Measurements from ENCODE around the gene STK31.

GRCh38 chr7:23680414-23681405 is 29.3 kb upstream of the STK31 start:
- TF ChIP-seq, protein P1, sequence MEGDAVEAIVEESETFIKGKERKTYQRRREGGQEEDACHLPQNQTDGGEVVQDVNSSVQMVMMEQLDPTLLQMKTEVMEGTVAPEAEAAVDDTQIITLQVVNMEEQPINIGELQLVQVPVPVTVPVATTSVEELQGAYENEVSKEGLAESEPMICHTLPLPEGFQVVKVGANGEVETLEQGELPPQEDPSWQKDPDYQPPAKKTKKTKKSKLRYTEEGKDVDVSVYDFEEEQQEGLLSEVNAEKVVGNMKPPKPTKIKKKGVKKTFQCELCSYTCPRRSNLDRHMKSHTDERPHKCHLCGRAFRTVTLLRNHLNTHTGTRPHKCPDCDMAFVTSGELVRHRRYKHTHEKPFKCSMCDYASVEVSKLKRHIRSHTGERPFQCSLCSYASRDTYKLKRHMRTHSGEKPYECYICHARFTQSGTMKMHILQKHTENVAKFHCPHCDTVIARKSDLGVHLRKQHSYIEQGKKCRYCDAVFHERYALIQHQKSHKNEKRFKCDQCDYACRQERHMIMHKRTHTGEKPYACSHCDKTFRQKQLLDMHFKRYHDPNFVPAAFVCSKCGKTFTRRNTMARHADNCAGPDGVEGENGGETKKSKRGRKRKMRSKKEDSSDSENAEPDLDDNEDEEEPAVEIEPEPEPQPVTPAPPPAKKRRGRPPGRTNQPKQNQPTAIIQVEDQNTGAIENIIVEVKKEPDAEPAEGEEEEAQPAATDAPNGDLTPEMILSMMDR (IDR thresholded peaks at IDR 0.05) = no peak
- TF ChIP-seq PHF8 (IDR thresholded peaks at IDR 0.05; ENCODE audit: borderline replicate concordance, low read depth) = no peak
- no peak for TF ChIP-seq MAFK (IDR thresholded peaks at IDR 0.05; ENCODE audit: partially characterized antibody)
- TF ChIP-seq REST (IDR thresholded peaks at IDR 0.05) = no peak
- TF ChIP-seq RCOR1 (IDR thresholded peaks at IDR 0.05; ENCODE audit: low read depth, low read length) = no peak
- TF ChIP-seq RFX5 (IDR thresholded peaks at IDR 0.05) = no peak
- TF ChIP-seq EHF (CRISPR knock-in tag; IDR thresholded peaks at IDR 0.05) = no peak
- no peak for TF ChIP-seq CHD2 (IDR thresholded peaks at IDR 0.05; ENCODE audit: low read length, partially characterized antibody)
- TF ChIP-seq POLR2A (IDR thresholded peaks at IDR 0.05; ENCODE audit: low read length) = no peak
- no peak for TF ChIP-seq HDAC2 (IDR thresholded peaks at IDR 0.05)
- TF ChIP-seq, protein P2, sequence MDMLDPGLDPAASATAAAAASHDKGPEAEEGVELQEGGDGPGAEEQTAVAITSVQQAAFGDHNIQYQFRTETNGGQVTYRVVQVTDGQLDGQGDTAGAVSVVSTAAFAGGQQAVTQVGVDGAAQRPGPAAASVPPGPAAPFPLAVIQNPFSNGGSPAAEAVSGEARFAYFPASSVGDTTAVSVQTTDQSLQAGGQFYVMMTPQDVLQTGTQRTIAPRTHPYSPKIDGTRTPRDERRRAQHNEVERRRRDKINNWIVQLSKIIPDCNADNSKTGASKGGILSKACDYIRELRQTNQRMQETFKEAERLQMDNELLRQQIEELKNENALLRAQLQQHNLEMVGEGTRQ (IDR thresholded peaks at IDR 0.05) = no peak

All from A549 (cell line).